KOPT-K1 (cell line): ENCODE results near the gene CXCR6.
"Not testable (repeated sequence)": the region's sequence is repeated elsewhere in the genome, so short reads cannot be mapped to it uniquely, and the experiment has no call there.

ENCODE experiments used
- H3K27ac ChIP-seq: fragments of 200-600 bp; sonication (generic); 2 replicates; pipeline ENCODE4 v1.5.1; 2016; ENCODE audit warnings: antibody characterized with exemption, mild to moderate bottlenecking, low read depth, low read length; ENCODE audit not compliant: poor library complexity, severe bottlenecking
- H3K36me3 ChIP-seq: fragments of 200-600 bp; sonication (generic); 2 replicates; pipeline ENCODE4 v1.5.1; 2017; ENCODE audit warnings: antibody characterized with exemption, mild to moderate bottlenecking, low read length, moderate library complexity; ENCODE audit not compliant: insufficient read depth
- H3K9me3 ChIP-seq: fragments of 200-600 bp; sonication (generic); 2 replicates; pipeline ENCODE4 v1.5.1; 2017; ENCODE audit warnings: antibody characterized with exemption, low read length, mild to moderate bottlenecking; ENCODE audit not compliant: insufficient read depth, poor library complexity, severe bottlenecking

CXCR6 gene

GRCh38 chr3:45992821-45993221 is 49.6 kb downstream of the CXCR6 start:
- no peaks in the 10 kb centered on the region for H3K9me3 ChIP-seq
- H3K36me3 ChIP-seq = peaks cover 18% of the 10 kb centered on the region; the same call in 1 of the 2 replicates
- peak overlapping the region; percentile 90 for H3K27ac ChIP-seq

GRCh38 chr3:45993421-45994027 is 50.3 kb downstream of the CXCR6 start:
- H3K36me3 ChIP-seq = peaks cover 15% of the 10 kb centered on the region; the same call in 1 of the 2 replicates
- H3K27ac ChIP-seq = peak overlapping the region; percentile 90
- H3K9me3 ChIP-seq = no peaks in the 10 kb centered on the region

- Histone ChIP-seq H3K27ac (peak overlapping the region; percentile 90), H3K36me3 (peaks cover 10% of the 10 kb centered on the region; the same call in 1 of the 2 replicates), H3K9me3 (no peaks in the 10 kb centered on the region)
Measured at GRCh38 chr3:45994419-45995235, 51.4 kb downstream of the CXCR6 start.

GRCh38 chr3:45995236-45996192 is 52.2 kb downstream of the CXCR6 start, which contains the start of gene FYCO1:
Gene FYCO1, minus strand, starts transcription at chr3:45995824. Its CDS starts 10,914 bp downstream, at chr3:45984910.
- Histone ChIP-seq H3K9me3 (no peaks in the 10 kb centered on the region), H3K36me3 (peaks cover 7% of the 10 kb centered on the region; the same call in 1 of the 2 replicates), H3K27ac (peak within 1 kb of the TSS; percentile 90)

- H3K27ac ChIP-seq, H3K36me3 ChIP-seq, H3K9me3 ChIP-seq: not testable (repeated sequence)
Measured at GRCh38 chr3:45997499-45997898, 54.2 kb downstream of the CXCR6 start.

GRCh38 chr3:45997942-45998341 is 54.7 kb downstream of the CXCR6 start:
- Histone ChIP-seq H3K36me3 (no peaks in the 10 kb centered on the region), H3K9me3 (no peaks in the 10 kb centered on the region), H3K27ac (no peak overlapping the region)
